DMS79 (cell line): ENCODE measurements around the gene ZNF683.
"Not testable (repeated sequence)": the region's sequence is repeated elsewhere in the genome, so short reads cannot be mapped to it uniquely, and the experiment has no call there.

Experiments
- DNase-seq: peaks from one replicate; lab custom pipeline; 2025; lab: John Stamatoyannopoulos, UW

The ZNF683 gene

GRCh38 chr1:26372611-26373010 is at the start of gene ZNF683:
Gene ZNF683, minus strand, starts transcription at chr1:26372750. Its CDS starts 4,179 bp downstream, at chr1:26368571.
- DNase-seq: not testable (repeated sequence)

DNA sequence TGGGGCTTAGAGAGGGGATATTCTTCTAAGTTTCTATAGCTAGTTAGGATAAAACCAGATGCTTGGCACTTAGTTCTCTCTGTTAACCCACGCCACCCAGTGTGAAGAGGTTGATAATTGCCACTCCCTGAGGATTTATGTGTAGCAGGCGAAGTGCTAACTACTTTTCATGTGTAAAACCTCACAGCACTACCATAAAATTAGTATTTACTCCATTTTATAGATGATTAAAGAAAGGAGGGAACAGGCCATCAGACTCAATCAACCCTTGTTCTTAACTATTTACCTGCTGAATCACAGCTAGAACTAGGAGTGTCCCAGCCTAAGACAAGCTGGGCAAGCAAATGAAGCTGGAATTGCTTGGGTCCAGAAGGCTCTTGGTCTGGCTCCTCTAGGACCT is 46.9 kb upstream of the ZNF683 start:
- no peak for DNase-seq

- no peak for DNase-seq
Observed at GRCh38 chr1:26418865-26419349, 46.4 kb upstream of the ZNF683 start.

- peak; percentile 47 for DNase-seq
Observed at GRCh38 chr1:26417111-26417759, 44.7 kb upstream of the ZNF683 start.

DNA sequence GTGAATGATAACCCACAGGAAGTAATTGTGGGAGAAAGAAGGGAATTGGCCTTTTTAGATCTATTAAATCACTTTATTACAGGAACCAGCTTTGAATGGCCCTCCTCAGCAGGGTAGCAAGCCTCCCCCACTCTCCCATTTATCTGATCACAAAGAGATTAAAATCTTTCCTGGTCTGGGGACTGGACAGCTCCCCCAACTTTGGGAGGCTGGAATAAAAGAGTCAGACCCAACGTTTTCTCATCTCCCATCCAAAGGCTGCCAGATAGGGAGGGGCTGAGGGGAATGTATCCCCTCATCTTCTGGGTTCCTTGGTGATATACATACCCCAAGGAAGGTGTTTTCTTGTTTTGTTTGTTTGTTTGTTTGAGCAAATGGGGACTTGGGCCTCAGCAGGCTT is 40.5 kb upstream of the ZNF683 start:
- DNase-seq: no peak

- DNase-seq: no peak
Observed at GRCh38 chr1:26412180-26412840, 39.8 kb upstream of the ZNF683 start.

GRCh38 chr1:26411624-26412074 is 39.1 kb upstream of the ZNF683 start:
- DNase-seq: no peak

GRCh38 chr1:26410706-26411623 is 38.4 kb upstream of the ZNF683 start, which contains the start of gene LIN28A:
Gene LIN28A, plus strand, starts transcription at chr1:26410817. Its CDS starts 75 bp downstream, at chr1:26410892.
- DNase-seq: no peak

DNA sequence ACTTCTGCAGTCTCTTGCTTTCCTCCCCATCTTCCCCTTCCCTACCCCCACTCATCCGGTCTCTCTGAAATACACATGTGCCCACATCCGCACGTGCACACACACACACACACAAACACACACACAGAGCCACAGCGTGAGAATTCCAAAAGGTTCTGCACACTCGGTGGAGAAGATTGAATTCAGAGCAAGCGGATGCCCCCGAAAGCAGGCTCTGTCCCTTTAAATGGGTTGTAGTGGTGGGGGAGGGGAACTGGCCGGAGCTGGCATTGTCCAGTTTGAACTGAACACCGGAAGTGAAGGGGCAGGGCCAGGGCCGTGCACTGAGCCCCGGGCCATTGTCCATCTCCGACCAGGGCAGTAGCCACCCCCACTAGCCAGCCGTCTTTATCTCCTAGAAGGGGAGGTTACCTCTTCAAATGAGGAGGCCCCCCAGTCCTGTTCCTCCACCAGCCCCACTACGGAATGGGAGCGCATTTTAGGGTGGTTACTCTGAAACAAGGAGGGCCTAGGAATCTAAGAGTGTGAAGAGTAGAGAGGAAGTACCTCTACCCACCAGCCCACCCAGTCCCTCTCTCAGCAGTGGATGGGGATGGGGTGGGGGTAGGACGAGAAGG is 36.7 kb upstream of the ZNF683 start:
- DNase-seq: no peak

- DNase-seq: no peak
Observed at GRCh38 chr1:26408604-26409003, 36.1 kb upstream of the ZNF683 start.

DNA sequence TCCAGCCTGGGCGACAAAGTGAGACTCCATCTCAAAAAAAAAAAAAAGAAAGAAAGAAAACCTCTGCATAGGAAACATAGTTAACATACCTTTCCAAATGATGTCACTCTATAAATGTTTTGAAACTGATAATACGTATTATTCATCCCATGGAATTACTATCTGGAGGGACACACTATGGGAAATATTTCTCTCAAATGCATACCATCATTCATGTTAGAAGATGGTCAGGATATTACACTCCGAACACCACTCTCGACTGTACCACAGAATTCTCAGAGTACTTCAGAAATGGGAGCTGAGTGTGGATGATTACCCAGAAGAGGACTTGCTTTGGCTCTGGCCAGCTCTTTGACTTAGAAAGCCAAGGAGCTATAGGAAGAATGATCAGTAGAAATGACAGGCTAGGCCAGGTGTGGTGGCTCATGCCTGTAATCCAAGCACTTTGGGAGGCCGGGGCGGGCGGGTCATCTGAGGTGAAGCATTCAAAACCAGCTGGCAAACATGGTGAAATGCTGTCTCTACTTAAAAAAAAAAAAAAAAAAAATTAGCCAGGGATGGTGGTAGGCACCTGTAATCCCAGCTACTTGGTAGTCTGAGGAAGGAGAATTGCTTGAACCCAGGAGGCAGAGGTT is 32.8 kb upstream of the ZNF683 start:
- no peak for DNase-seq

DNA sequence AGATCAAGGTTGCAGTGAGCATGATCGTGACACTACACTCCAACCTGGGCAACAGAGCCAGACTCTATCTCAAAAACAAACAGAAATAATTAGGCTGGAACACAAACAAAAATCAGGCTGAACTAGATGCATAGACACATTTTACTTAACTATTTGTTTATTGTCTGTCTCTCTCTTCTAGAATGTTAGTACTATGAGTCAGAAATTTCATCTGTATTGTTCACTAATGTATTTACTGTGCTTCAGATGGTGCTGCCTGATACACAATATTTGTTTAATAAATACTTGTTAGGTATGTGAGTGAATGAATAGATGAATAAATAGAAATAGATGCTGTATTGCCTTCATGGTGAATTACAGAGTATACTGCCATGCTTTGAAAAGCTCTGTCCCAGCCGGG is 32.1 kb upstream of the ZNF683 start:
- DNase-seq: no peak

DNA sequence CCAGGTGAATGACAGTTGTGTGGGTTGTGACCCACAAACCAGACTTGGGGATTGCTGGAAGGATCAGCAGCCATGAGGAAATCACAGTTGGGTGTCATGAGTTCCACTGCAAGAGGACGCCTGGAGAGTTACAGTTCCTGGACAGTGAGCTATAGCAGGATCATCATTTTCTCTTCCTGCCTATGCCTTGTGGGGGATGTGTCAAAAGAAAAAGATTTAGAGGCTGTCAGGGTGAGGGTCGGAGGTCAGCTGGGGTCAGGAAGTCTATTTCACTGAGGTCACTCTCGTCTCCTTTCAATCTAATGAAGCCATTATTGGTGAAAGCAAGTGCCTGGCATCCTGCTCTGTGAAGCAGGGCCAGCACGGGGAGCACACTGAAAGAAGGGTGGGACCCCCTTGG is 31.1 kb upstream of the ZNF683 start:
- no peak for DNase-seq

DNA sequence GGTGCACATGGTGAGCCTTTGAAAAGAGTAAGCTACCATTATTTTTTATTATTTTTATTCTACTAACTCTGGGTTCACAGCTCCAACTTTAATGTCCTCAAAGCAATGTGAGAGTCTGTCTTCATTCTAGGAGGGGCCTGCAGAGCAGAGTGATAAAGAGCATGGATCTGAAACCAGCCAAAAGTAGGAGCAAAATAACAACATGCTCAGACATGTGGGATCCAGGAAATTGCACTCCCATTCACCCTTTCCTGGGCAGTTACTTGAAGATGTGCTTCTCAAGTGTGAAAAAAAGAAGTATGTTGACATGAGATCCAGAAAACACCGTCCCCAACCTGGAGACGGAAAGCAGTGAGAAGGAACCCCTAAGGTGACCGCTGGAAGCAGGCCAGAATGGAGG is 29.3 kb upstream of the ZNF683 start:
- DNase-seq: no peak

DNA sequence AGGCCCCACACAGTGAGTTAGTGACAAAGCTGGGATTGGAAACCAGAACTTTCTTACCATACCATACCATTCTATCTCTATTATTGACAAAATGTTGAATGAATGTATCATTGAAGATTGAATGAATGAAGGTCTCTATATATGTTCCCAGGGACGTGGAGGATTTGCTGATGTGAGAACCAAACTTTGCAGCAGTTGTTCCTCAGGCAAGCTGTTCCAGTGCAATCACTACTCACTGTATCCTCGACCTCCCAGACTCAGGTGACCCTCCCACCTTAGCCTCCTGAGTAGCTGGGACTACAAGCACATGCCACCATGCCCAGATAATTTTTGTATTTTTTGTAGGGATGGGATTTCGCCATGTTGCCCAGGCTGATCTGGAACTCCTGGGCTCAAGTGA is 26.5 kb upstream of the ZNF683 start:
- DNase-seq: no peak

DNA sequence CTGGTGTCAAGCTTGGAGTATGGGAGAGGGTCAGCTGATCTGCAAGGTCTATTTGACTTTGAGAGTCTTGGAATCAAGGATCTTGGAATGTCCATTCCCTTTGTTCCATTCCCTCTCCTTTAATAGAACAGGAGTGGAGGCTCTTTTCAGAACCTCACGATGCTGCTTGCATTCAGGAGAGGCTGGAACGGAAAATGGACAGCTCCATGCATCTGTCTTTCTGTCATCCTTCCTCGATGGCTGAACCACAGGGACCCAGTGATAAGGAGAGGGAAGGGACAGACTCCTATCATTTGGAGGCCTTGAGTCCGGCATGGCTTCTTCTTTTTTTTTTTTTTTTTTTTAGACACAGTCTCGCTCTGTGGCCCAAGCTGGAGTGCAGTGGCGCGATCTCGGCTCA is 23.2 kb upstream of the ZNF683 start:
- DNase-seq: no peak

DNA sequence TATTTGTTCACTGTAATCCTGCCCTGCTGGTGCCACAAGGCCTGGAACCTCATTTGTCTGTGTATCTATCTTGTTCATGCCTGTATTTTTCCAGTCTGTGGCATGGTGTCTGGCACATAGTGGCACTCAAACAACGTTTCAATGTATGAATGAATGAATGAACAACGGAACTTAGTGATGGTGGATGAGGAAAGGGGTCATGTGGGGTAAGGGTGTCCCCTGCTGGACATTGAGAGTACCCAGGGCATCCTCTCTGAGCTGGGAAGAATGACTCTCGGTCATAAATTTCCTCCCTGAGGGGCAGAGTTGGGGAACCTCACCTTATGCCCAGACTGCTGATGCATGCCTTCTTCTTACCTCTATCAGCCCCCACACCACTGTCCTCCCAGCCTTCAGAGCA is 18.9 kb upstream of the ZNF683 start:
- DNase-seq: no peak

DNA sequence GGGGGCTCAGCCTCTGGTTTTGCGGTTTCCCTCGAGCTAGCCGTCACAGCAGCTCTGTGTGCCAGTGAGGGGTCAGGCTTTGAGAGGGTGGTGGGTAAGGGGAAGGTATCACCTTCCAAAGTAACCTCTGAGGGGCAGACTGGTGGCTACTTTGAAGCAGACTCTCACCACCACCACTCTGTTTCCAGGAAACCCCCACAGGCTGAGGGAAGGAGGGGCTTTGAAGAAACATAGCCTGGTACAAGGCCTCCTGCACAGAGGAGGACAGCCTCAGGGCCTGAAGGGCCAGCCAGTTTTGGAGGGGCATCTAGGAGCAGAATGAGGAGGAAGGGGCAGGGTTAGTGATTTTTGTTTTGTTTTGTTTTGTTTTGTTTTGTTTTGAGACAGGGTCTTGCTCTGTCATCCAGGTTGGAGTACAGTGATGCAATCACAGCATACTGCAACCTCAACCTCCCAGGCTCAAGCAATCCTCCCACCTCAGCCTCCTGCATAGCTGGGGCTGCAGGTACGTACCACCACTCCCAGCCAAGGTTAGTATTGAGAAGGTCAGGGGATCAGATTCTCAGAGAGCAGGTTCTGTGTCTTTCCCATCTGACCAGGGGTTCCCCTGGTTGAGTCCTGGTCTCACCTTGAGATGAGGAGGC is 17.2 kb upstream of the ZNF683 start:
- DNase-seq: no peak

DNA sequence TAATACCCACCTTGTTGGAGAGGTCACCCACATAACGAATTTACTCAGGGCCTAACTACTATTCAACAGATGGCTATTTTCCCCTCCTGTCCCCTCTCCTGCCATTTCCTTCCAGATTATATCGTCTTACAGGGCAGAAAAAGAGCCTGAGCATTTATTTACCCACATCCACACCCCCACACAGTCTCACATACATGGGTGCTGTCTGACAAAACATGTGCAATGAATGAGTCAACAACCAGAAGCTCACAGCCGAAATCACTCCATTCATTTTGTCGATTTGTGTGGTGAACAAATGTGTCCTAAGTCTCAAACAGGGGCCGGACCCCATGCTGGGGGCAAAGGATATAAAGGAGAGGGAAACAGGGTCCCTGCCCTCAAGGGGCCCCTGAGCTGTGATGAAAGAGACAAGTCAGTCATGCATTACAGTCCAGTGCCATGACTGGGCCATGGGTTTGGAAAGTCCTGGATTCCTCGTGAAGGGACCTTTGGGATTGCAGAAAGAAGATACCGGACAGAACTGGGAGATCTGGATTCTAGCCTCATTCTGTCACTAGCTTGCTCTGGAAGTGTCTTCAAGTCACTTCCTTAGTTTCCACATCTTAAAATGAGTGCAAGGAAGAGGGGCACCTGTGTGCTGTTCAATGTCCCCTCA is 16.4 kb upstream of the ZNF683 start:
- no peak for DNase-seq

GRCh38 chr1:26387447-26387846 is 14.9 kb upstream of the ZNF683 start:
- DNase-seq: no peak

DNA sequence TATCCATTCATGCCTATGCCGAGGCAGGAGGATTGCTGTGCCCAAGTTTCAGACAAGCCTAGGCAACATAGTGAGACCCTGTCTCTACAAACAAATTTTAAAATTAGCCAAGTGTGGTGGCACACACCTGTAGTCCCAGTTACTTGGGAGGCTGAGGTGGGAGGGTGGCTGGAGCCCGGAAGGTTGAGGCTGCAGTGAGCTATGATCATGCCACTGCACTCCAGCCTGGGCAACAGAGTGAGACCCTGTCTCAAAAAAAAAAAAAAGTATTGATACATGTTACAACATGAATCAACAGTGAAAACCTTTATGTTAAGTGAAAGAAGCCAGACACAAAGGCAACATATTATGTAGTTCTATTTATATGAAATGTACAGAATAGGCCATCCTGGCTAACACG is 12.5 kb upstream of the ZNF683 start:
- not testable (repeated sequence) for DNase-seq
